HEK293 (cell line): ENCODE data around the gene GALNT2.

Experiments
- CTCF ChIP-seq: fragments of 450-650 bp; formaldehyde crosslinking; IDR thresholded peaks from 2 replicates; pipeline ENCODE4 v1.5.1; 2016; ENCODE audit warnings: missing biosample characterization, missing genetic modification characterization
- GLIS2 ChIP-seq: fragments of 450-650 bp; formaldehyde crosslinking; IDR thresholded peaks from 2 replicates; pipeline ENCODE4 v1.5.1; 2016; ENCODE audit warnings: missing biosample characterization, missing genetic modification characterization
- HOXA7 ChIP-seq: sonication (generic); formaldehyde crosslinking; IDR thresholded peaks from 2 replicates; pipeline ENCODE4 v1.8.1; 2022; ENCODE audit warnings: missing genetic modification reagents, borderline replicate concordance
- KLF1 ChIP-seq: fragments of 450-650 bp; formaldehyde crosslinking; IDR thresholded peaks from 2 replicates; pipeline ENCODE4 v1.5.1; 2016; ENCODE audit warnings: missing biosample characterization, missing genetic modification characterization
- KLF8 ChIP-seq: fragments of 450-650 bp; formaldehyde crosslinking; IDR thresholded peaks from 2 replicates; pipeline ENCODE4 v1.5.1; 2016; ENCODE audit warnings: missing biosample characterization, missing genetic modification characterization
- OVOL3 ChIP-seq: fragments of 450-650 bp; formaldehyde crosslinking; IDR thresholded peaks from 2 replicates; pipeline ENCODE4 v1.5.1; 2016; ENCODE audit warnings: missing biosample characterization, missing genetic modification characterization
- SCRT2 ChIP-seq: fragments of 450-650 bp; formaldehyde crosslinking; IDR thresholded peaks from 2 replicates; pipeline ENCODE4 v1.5.1; 2016; ENCODE audit warnings: missing biosample characterization, missing genetic modification characterization
- SP3 ChIP-seq: fragments of 450-650 bp; formaldehyde crosslinking; IDR thresholded peaks from 2 replicates; pipeline ENCODE4 v1.5.1; 2016; ENCODE audit warnings: missing biosample characterization, missing genetic modification characterization
- TRIM28 ChIP-seq: IDR thresholded peaks from 2 replicates; pipeline ENCODE4 v1.6.1; 2011; ENCODE audit warnings: low read length, control low read depth, borderline replicate concordance
- TSHZ1 ChIP-seq: fragments of 450-650 bp; formaldehyde crosslinking; IDR thresholded peaks from 2 replicates; pipeline ENCODE4 v1.5.1; 2016; ENCODE audit warnings: missing biosample characterization, missing genetic modification characterization, borderline replicate concordance
- ZBTB10 ChIP-seq: fragments of 450-650 bp; formaldehyde crosslinking; IDR thresholded peaks from 2 replicates; pipeline ENCODE4 v1.5.1; 2016; ENCODE audit warnings: missing biosample characterization, missing genetic modification characterization
- ZBTB44 ChIP-seq: fragments of 450-650 bp; IDR thresholded peaks from 2 replicates; pipeline ENCODE4 v1.5.1; 2018; ENCODE audit warnings: missing biosample characterization, mild to moderate bottlenecking, missing genetic modification characterization
- ZFHX2 ChIP-seq: fragments of 450-650 bp; formaldehyde crosslinking; conservative IDR thresholded peaks from 2 replicates; pipeline ENCODE4 v1.5.1; 2016; ENCODE audit warnings: missing biosample characterization, missing genetic modification characterization
- ZIC2 ChIP-seq: fragments of 450-650 bp; formaldehyde crosslinking; IDR thresholded peaks from 2 replicates; pipeline ENCODE4 v1.5.1; 2016; ENCODE audit warnings: missing biosample characterization, missing genetic modification characterization
- ZNF138 ChIP-seq: fragments of 450-650 bp; formaldehyde crosslinking; IDR thresholded peaks from 2 replicates; pipeline ENCODE4 v1.5.1; 2016; ENCODE audit warnings: missing biosample characterization, missing genetic modification characterization, borderline replicate concordance
- ZNF184 ChIP-seq: fragments of 450-650 bp; IDR thresholded peaks from 2 replicates; pipeline ENCODE4 v1.5.1; 2018; ENCODE audit warnings: missing biosample characterization, mild to moderate bottlenecking, missing genetic modification characterization
- ZNF202 ChIP-seq: fragments of 450-650 bp; formaldehyde crosslinking; IDR thresholded peaks from 2 replicates; pipeline ENCODE4 v1.5.1; 2016; ENCODE audit warnings: missing biosample characterization, missing genetic modification characterization, borderline replicate concordance
- ZNF211 ChIP-seq: fragments of 450-650 bp; formaldehyde crosslinking; IDR thresholded peaks from 2 replicates; pipeline ENCODE4 v1.5.1; 2016; ENCODE audit warnings: low read depth, missing biosample characterization, missing genetic modification characterization
- ZNF311 ChIP-seq: fragments of 450-650 bp; formaldehyde crosslinking; IDR thresholded peaks from 2 replicates; pipeline ENCODE4 v1.5.1; 2017; ENCODE audit warnings: missing biosample characterization, missing genetic modification characterization, borderline replicate concordance
- ZNF335 ChIP-seq: fragments of 450-650 bp; formaldehyde crosslinking; conservative IDR thresholded peaks from 2 replicates; pipeline ENCODE4 v1.5.1; 2016; ENCODE audit warnings: missing biosample characterization, missing genetic modification characterization
- ZNF350 ChIP-seq: fragments of 450-650 bp; formaldehyde crosslinking; IDR thresholded peaks from 2 replicates; pipeline ENCODE4 v1.5.0; 2017; ENCODE audit warnings: missing biosample characterization, mild to moderate bottlenecking, missing genetic modification characterization
- ZNF398 ChIP-seq: fragments of 450-650 bp; formaldehyde crosslinking; IDR thresholded peaks from 2 replicates; pipeline ENCODE4 v1.5.1; 2017; ENCODE audit warnings: missing biosample characterization, missing genetic modification characterization
- ZNF645 ChIP-seq: fragments of 450-650 bp; formaldehyde crosslinking; IDR thresholded peaks from 2 replicates; pipeline ENCODE4; 2016; ENCODE audit warnings: missing biosample characterization, missing genetic modification characterization
- ZNF660 ChIP-seq: fragments of 450-650 bp; IDR thresholded peaks from 2 replicates; pipeline ENCODE4 v1.5.1; 2018; ENCODE audit warnings: missing biosample characterization, mild to moderate bottlenecking, missing genetic modification characterization
- ZNF677 ChIP-seq: fragments of 450-650 bp; IDR thresholded peaks from 2 replicates; pipeline ENCODE4 v1.5.0; 2018; ENCODE audit warnings: missing biosample characterization, mild to moderate bottlenecking, missing genetic modification characterization, moderate library complexity
- ZNF776 ChIP-seq: fragments of 450-650 bp; formaldehyde crosslinking; IDR thresholded peaks from 2 replicates; pipeline ENCODE4 v1.5.0; 2017; ENCODE audit warnings: missing biosample characterization, missing genetic modification characterization, borderline replicate concordance

Gene GALNT2

GRCh38 chr1:230104395-230105244 lies 37.6 kb downstream of the GALNT2 start (continued):
- TF ChIP-seq ZIC2 (tag by site-specific recombination) = peak; percentile 81; the same call in 1 of the 2 replicates
- TF ChIP-seq ZNF660 = peak; percentile 99
- 0 out of 2 replicates have a peak, but pooled peaks have one; percentile 49 for TF ChIP-seq ZBTB10
- no peak for TF ChIP-seq ZNF138 (tag by site-specific recombination)
- peak; percentile 68; the same call in 1 of the 2 replicates for TF ChIP-seq TRIM28
- no peak for TF ChIP-seq ZNF776 (tag by site-specific recombination)
- TF ChIP-seq CTCF (tag by site-specific recombination) = peak; percentile 74
- TF ChIP-seq ZNF350 (tag by site-specific recombination) = no peak
- TF ChIP-seq ZNF645 (tag by site-specific recombination) = no peak
- TF ChIP-seq GLIS2 (tag by site-specific recombination) = peak; percentile 97
- peak; percentile 85 for TF ChIP-seq ZNF184 (tag by site-specific recombination)
- no peak for TF ChIP-seq ZNF202 (tag by site-specific recombination)
- peak; percentile 97 for TF ChIP-seq ZNF398 (tag by site-specific recombination)
- peak; percentile 97 for TF ChIP-seq SCRT2
- no peak for TF ChIP-seq HOXA7
- TF ChIP-seq ZNF335 = peak; percentile 100
- TF ChIP-seq ZBTB44 (tag by site-specific recombination) = peak; percentile 75; the same call in 1 of the 2 replicates
- TF ChIP-seq SP3 (tag by site-specific recombination) = peak; percentile 49; the same call in 1 of the 2 replicates
- peak; percentile 90 for TF ChIP-seq ZFHX2 (tag by site-specific recombination)
- TF ChIP-seq ZNF311 (tag by site-specific recombination) = no peak
- no peak for TF ChIP-seq OVOL3 (tag by site-specific recombination)
- no peak for TF ChIP-seq ZNF677
- no peak for TF ChIP-seq KLF1 (tag by site-specific recombination)
- TF ChIP-seq TSHZ1 (tag by site-specific recombination) = peak; percentile 46; the same call in 1 of the 2 replicates
- 0 out of 2 replicates have a peak, but pooled peaks have one; percentile 18 for TF ChIP-seq KLF8 (tag by site-specific recombination)
- TF ChIP-seq ZNF211 (tag by site-specific recombination) = no peak
